HG03565 (cell line): ENCODE data around the gene WHRN.
A peak's percentile ranks its signal among the peaks of the same experiment; 100 is the strongest.

Experiments
- ATAC-seq: cut with Tn5 transposase; IDR thresholded peaks from one replicate; pipeline ENCODE4 v1.9.1; 2021; ENCODE audit warnings: mild to moderate bottlenecking, moderate library complexity; ENCODE audit not compliant: unreplicated experiment

The WHRN gene

GRCh38 chr9:114370251-114370967 lies 134.9 kb downstream of the WHRN start:
- ATAC-seq = no peak

GRCh38 chr9:114369216-114370130 lies 135.8 kb downstream of the WHRN start:
- ATAC-seq = no peak

GRCh38 chr9:114367772-114368569 lies 137.3 kb downstream of the WHRN start:
- no peak for ATAC-seq

GRCh38 chr9:114367366-114367765 lies 137.9 kb downstream of the WHRN start:
- ATAC-seq = no peak

GRCh38 chr9:114366334-114367128 lies 138.7 kb downstream of the WHRN start:
- peak; percentile 42 for ATAC-seq

GRCh38 chr9:114365194-114365593 lies 140.1 kb downstream of the WHRN start:
- no peak for ATAC-seq

GRCh38 chr9:114364134-114365041 lies 140.9 kb downstream of the WHRN start:
- ATAC-seq = no peak

GRCh38 chr9:114363424-114363823 lies 141.8 kb downstream of the WHRN start:
- no peak for ATAC-seq

- no peak for ATAC-seq
These were observed 142.9 kb downstream of the WHRN start for GRCh38 chr9:114362394-114362793.

- ATAC-seq = no peak
These were observed 143.7 kb downstream of the WHRN start for GRCh38 chr9:114361542-114361941.

- no peak for ATAC-seq
These were observed 145.5 kb downstream of the WHRN start for GRCh38 chr9:114359801-114360200.

- no peak for ATAC-seq
These were observed 147.4 kb downstream of the WHRN start for GRCh38 chr9:114357911-114358328.

GRCh38 chr9:114357360-114357759 lies 147.9 kb downstream of the WHRN start:
- ATAC-seq = no peak

- ATAC-seq = no peak
These were observed 148.5 kb downstream of the WHRN start for GRCh38 chr9:114356792-114357191.

GRCh38 chr9:114355821-114356220 lies 149.5 kb downstream of the WHRN start:
- no peak for ATAC-seq
